HUES48 (cell line): Measurements from ENCODE around the gene DUSP14.

Experiments used
- H3K27ac ChIP-seq: one replicate; pipeline ENCODE4 v1.7.0; 2013; ENCODE audit warnings: low read depth, low read length, inconsistent platforms
- H3K27me3 ChIP-seq: 2 replicates; pipeline ENCODE4 v1.6.1; 2013; ENCODE audit warnings: mild to moderate bottlenecking, low read length; ENCODE audit not compliant: control insufficient read depth, insufficient read depth
- H3K36me3 ChIP-seq: 2 replicates; pipeline ENCODE4 v1.6.1; 2013; ENCODE audit warnings: low read length; ENCODE audit not compliant: control insufficient read depth, insufficient read depth
- H3K4me1 ChIP-seq: 2 replicates; pipeline ENCODE4 v1.6.1; 2013; ENCODE audit warnings: mild to moderate bottlenecking, low read length; ENCODE audit not compliant: control insufficient read depth, insufficient read depth
- H3K4me3 ChIP-seq: 2 replicates; pipeline ENCODE4 v1.5.1; 2013; ENCODE audit warnings: mild to moderate bottlenecking, low read depth, low read length
- H3K9ac ChIP-seq: 2 replicates; pipeline ENCODE4 v1.6.1; 2013; ENCODE audit warnings: mild to moderate bottlenecking, low read depth, low read length, moderate library complexity
- H3K9me3 ChIP-seq: 2 replicates; pipeline ENCODE4 v1.6.1; 2013; ENCODE audit warnings: low read length; ENCODE audit not compliant: control insufficient read depth, insufficient read depth

The DUSP14 gene

GRCh38 chr17:37465069-37465616 is 24.5 kb upstream of the DUSP14 start:
- Histone ChIP-seq H3K36me3 (peaks cover 58% of the 10 kb centered on the region), H3K4me1 (no peaks in the 10 kb centered on the region), H3K27ac (no peak overlapping the region), H3K9me3 (no peaks in the 10 kb centered on the region), H3K4me3 (no peak overlapping the region), H3K9ac (no peak overlapping the region), H3K27me3 (no peaks in the 10 kb centered on the region)

DNA sequence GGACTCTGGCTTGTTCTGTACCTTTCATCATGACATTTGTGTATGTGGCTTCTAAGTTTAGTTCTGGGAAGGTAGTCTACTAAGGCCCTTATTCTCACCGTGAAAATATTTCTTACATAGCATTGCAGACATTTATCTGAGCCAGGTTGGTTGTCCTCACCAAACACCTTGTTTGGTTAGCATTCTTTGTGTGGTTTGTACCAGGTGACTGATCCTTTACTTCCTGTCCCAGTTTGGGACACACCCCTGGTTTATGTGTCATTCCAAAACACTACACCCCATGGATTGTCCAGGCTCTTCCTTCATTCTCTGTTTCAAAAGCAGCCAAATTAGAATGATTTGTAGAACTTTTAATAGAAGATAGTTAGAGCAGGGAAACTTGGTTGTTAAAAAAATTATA is 23.2 kb upstream of the DUSP14 start:
- H3K4me1 ChIP-seq: no peaks in the 10 kb centered on the region
- H3K4me3 ChIP-seq: no peak overlapping the region
- H3K27ac ChIP-seq: no peak overlapping the region
- no peaks in the 10 kb centered on the region for H3K27me3 ChIP-seq
- H3K9ac ChIP-seq: no peak overlapping the region
- no peaks in the 10 kb centered on the region for H3K9me3 ChIP-seq
- peaks cover 67% of the 10 kb centered on the region for H3K36me3 ChIP-seq

DNA sequence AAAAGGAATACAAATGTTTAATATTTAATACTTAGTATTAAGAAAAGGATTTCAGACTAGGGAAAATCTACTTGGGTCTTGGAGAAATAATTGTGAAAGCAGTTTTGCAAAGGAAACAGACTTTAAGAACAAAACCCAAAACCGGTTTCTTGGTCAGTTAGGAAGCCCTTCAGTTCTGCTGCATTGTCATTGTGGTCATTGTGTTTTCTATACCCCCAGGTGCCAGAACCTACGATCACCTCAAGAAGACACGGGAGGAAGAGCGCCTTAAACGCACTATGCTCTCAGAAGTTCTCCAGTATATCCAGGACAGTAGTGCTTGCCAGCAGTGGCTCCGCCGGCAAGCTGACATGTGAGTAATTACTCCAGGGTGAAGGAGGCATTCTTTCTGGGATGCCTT is 19.5 kb upstream of the DUSP14 start:
- H3K27me3 ChIP-seq: no peaks in the 10 kb centered on the region
- H3K9ac ChIP-seq: no peak overlapping the region
- peaks cover 74% of the 10 kb centered on the region for H3K36me3 ChIP-seq
- H3K4me1 ChIP-seq: no peaks in the 10 kb centered on the region
- H3K9me3 ChIP-seq: no peaks in the 10 kb centered on the region
- no peak overlapping the region for H3K27ac ChIP-seq
- H3K4me3 ChIP-seq: no peak overlapping the region

DNA sequence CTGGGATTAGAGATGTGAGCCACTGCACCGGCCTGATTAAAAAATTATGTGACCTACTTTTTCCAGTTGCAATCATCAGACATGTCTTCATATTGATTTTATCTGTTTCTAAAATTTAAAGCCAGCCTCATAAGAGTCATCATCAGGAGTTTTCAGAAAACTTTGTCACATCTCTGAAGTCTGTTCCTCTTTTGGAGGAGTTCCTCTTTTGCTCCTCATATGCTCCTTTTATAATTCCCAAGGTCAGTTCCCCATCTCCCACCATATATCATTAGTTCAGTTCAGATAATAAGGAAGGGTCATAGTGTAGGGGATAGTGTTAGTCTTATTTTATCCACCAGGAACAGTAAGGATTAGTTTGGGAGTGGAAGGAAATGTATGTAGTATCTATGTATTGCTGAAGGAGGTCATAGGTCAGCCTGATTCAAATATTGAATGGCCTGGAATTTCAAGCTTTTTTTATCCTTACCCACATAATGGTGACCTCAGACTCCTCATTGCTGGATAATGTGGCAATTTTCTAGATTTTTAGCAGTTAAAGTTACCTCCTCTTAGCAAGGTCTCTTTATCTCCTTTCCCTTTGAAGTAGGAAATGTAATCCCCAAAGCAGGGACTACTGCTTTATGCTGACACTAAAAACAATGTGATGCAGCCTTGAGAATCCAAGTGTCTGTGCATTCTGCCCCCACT is 13.8 kb upstream of the DUSP14 start:
- Histone ChIP-seq H3K9me3 (no peaks in the 10 kb centered on the region), H3K4me3 (no peak overlapping the region), H3K27me3 (no peaks in the 10 kb centered on the region), H3K36me3 (peaks cover 71% of the 10 kb centered on the region), H3K27ac (no peak overlapping the region), H3K9ac (no peak overlapping the region), H3K4me1 (no peaks in the 10 kb centered on the region; the same call in 1 of the 2 replicates)

DNA sequence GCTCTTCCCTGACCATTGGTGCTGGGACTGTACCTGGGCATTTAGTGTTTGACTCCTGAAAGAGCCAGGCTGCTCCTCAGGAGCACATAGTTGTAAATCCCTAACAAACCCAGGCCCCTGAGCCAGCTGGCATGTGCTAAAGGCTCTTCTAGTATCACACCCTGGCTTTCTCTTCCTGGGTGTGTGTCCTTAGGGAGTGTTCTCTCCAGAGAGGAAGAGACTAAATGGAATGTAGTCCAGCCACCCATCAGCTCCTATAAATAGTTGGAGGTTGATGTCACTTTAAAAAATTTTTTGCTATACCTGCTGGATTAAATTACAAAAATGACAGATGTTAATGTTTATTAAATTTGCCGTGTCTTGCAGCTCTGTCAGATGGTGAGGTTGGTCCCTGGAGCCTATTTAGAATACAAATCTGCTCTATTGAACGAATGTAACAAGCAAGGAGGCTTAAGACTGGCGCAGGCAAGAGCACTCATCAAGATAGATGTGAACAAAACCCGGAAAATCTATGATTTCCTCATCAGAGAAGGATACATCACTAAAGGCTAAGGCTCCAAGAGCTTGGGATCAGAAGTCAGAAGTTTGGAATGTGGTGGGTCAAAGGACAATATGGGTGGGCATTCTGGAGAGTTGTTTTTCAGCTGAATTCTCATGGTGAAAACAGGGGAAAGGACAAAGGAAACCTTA is 13.1 kb upstream of the DUSP14 start:
- peaks cover 66% of the 10 kb centered on the region for H3K36me3 ChIP-seq
- no peaks in the 10 kb centered on the region for H3K27me3 ChIP-seq
- no peak overlapping the region for H3K27ac ChIP-seq
- H3K9me3 ChIP-seq: no peaks in the 10 kb centered on the region
- H3K4me1 ChIP-seq: peaks cover 6% of the 10 kb centered on the region; the same call in 1 of the 2 replicates
- H3K9ac ChIP-seq: no peak overlapping the region
- H3K4me3 ChIP-seq: no peak overlapping the region

GRCh38 chr17:37478187-37478586 is 11.5 kb upstream of the DUSP14 start:
- H3K27ac ChIP-seq: no peak overlapping the region
- peaks cover 57% of the 10 kb centered on the region for H3K36me3 ChIP-seq
- H3K9ac ChIP-seq: no peak overlapping the region

DNA sequence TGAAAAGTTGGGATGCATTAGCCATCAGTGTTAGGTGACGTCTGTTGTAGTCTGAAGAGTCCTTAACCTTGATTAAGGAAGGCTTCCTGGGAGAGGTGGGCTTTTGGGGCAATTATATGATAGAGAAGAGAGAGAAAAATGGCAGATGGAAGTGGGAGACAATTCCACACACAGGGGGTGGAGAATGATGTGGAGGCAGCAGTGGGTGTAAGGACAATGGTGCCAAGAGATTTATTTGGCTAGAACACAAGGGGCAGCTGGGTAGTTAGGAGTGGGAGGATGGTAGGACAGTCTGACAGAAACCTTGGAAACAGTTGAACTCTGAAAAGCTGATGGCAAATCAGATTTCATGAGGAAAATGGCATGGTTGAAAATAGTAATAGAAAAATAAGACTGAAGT is 10.7 kb upstream of the DUSP14 start:
- H3K27ac ChIP-seq: no peak overlapping the region
- H3K4me3 ChIP-seq: no peak overlapping the region
- peaks cover 19% of the 10 kb centered on the region for H3K4me1 ChIP-seq
- no peaks in the 10 kb centered on the region for H3K9me3 ChIP-seq
- peaks cover 49% of the 10 kb centered on the region for H3K36me3 ChIP-seq
- no peak overlapping the region for H3K9ac ChIP-seq
- H3K27me3 ChIP-seq: no peaks in the 10 kb centered on the region

More at GRCh38 chr17:37478187-37478586, 11.5 kb upstream of the DUSP14 start:
- H3K9me3 ChIP-seq: no peaks in the 10 kb centered on the region
- peaks cover 12% of the 10 kb centered on the region for H3K4me1 ChIP-seq
- H3K27me3 ChIP-seq: no peaks in the 10 kb centered on the region
- H3K4me3 ChIP-seq: no peak overlapping the region

- Histone ChIP-seq H3K27ac (no peak overlapping the region), H3K4me3 (no peak overlapping the region), H3K4me1 (peaks cover 19% of the 10 kb centered on the region), H3K27me3 (no peaks in the 10 kb centered on the region), H3K9me3 (no peaks in the 10 kb centered on the region), H3K36me3 (peaks cover 40% of the 10 kb centered on the region), H3K9ac (no peak overlapping the region)
Observed at GRCh38 chr17:37480427-37480826, 9.3 kb upstream of the DUSP14 start.

GRCh38 chr17:37481001-37481665 is 8.6 kb upstream of the DUSP14 start:
- H3K9me3 ChIP-seq: no peaks in the 10 kb centered on the region
- H3K36me3 ChIP-seq: peaks cover 36% of the 10 kb centered on the region
- no peak overlapping the region for H3K27ac ChIP-seq
- no peaks in the 10 kb centered on the region for H3K27me3 ChIP-seq
- H3K4me1 ChIP-seq: peaks cover 19% of the 10 kb centered on the region
- no peak overlapping the region for H3K4me3 ChIP-seq
- no peak overlapping the region for H3K9ac ChIP-seq

- Histone ChIP-seq H3K27me3 (peaks cover 6% of the 10 kb centered on the region), H3K4me1 (peaks cover 28% of the 10 kb centered on the region), H3K27ac (peak overlapping the region; percentile 44), H3K9ac (peak overlapping the region; percentile 8; the same call in 1 of the 2 replicates), H3K4me3 (no peak overlapping the region), H3K9me3 (no peaks in the 10 kb centered on the region), H3K36me3 (peaks cover 18% of the 10 kb centered on the region)
Observed at GRCh38 chr17:37483311-37484039, 6.2 kb upstream of the DUSP14 start.
